ENCODE data around the gene CELSR2. TPM values are rescaled to one million over a fixed set of nuclear protein-coding genes. Genes with fewer than 3 reads are reported as not detected.

CELSR2 gene
- total RNA-seq, 1 donor from 2014 or later = 38.7 TPM

DNA sequence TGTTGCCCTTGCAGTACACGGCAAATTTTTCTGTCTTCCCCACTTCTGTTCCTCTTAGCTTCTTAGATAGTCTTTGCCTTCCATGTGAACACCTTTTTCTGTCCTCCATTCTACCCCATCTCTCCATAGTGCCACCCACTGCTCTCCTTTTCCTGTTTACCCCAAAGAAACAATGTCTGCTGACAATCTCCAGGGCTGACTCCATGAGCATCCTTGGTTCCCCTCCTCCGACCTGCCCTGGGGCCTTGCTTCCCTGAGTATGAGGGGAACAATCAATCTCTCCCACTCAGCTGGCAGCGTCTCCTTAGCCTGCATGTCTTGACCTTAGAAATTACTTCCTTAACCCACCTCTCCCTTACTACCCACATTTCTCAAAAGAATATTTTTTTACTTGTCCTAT lies 69.8 kb downstream of the CELSR2 start:
- DNase-seq (ENCODE audit: low spot score, unreplicated experiment) = no peak
- TF ChIP-seq CTCF (IDR thresholded peaks at IDR 0.05; ENCODE audit: unreplicated experiment) = no peak
- no peaks in the 10 kb centered on the region for H3K27me3 Mint-ChIP-seq
- H3K27ac Mint-ChIP-seq = no peak overlapping the region
- no peak overlapping the region for H3K4me3 Mint-ChIP-seq (ENCODE audit: low read depth)
- H3K9me3 Mint-ChIP-seq (ENCODE audit: low read depth) = no peaks in the 10 kb centered on the region
- H3K4me1 Mint-ChIP-seq (ENCODE audit: low read depth) = no peaks in the 10 kb centered on the region
- peaks cover 34% of the 10 kb centered on the region for H3K36me3 Mint-ChIP-seq (ENCODE audit: insufficient read depth)

- H3K36me3 Mint-ChIP-seq (ENCODE audit: insufficient read depth) = peaks cover 29% of the 10 kb centered on the region
- DNase-seq (ENCODE audit: low spot score, unreplicated experiment) = no peak
- H3K4me1 Mint-ChIP-seq (ENCODE audit: low read depth) = no peaks in the 10 kb centered on the region
- H3K27me3 Mint-ChIP-seq = no peaks in the 10 kb centered on the region
- TF ChIP-seq CTCF (IDR thresholded peaks at IDR 0.05; ENCODE audit: unreplicated experiment) = no peak
- no peak overlapping the region for H3K27ac Mint-ChIP-seq
- H3K4me3 Mint-ChIP-seq (ENCODE audit: low read depth) = no peak overlapping the region
- H3K9me3 Mint-ChIP-seq (ENCODE audit: low read depth) = no peaks in the 10 kb centered on the region
Measured at GRCh38 chr1:109322974-109323373, 73.6 kb downstream of the CELSR2 start.

Other genes starting within 250 kb of the CELSR2 start
- gene WDR47, start 207.4 kb upstream of the CELSR2 start, total RNA-seq = 12.1 and 12.2 TPM in 2 replicates
- gene TAF13, start 173.5 kb upstream of the CELSR2 start, total RNA-seq = 22.0 and 24.1 TPM in 2 replicates
- 24.7 and 27.1 TPM in 2 replicates for gene TMEM167B, start 158.8 kb upstream of the CELSR2 start, total RNA-seq
- 10.6 and 14.6 TPM in 2 replicates for gene ELAPOR1, start 135.4 kb upstream of the CELSR2 start, total RNA-seq
- gene SARS1, start 35.6 kb upstream of the CELSR2 start, total RNA-seq = 135 TPM in 2 replicates
- 26.1 and 29.4 TPM in 2 replicates for gene PSRC1, start 33.6 kb downstream of the CELSR2 start, total RNA-seq
- gene MYBPHL, start 57.5 kb downstream of the CELSR2 start, total RNA-seq = 0.29 TPM in 1 of 2 replicates, not detected in the other
- 110 and 116 TPM in 2 replicates for gene SORT1, start 148.4 kb downstream of the CELSR2 start, total RNA-seq
- 71.4 and 81.1 TPM in 2 replicates for gene PSMA5, start 176.9 kb downstream of the CELSR2 start, total RNA-seq
- gene SYPL2, start 217.0 kb downstream of the CELSR2 start, total RNA-seq = 0.95 and 1.1 TPM in 2 replicates
- 17.6 and 19.6 TPM in 2 replicates for gene ATXN7L2, start 234.4 kb downstream of the CELSR2 start, total RNA-seq
- gene CYB561D1, start 244.6 kb downstream of the CELSR2 start, total RNA-seq = 11.1 TPM in 2 replicates

All from progenitor cell of endocrine pancreas (in vitro differentiated cells).